CD4-positive, alpha-beta T cell treated with Interleukin-6 at 100 ng/mL for 8 hours (primary cell): ENCODE results near the gene SLC41A3.
"Not testable (repeated sequence)": the region's sequence is repeated elsewhere in the genome, so short reads cannot be mapped to it uniquely, and the experiment has no call there.

Source experiments
- DNase-seq: peaks from one replicate; pipeline ENCODE4 v3.0.0-alpha.2; 2020; ENCODE audit warnings: mixed read lengths, low spot score

SLC41A3 gene

DNA sequence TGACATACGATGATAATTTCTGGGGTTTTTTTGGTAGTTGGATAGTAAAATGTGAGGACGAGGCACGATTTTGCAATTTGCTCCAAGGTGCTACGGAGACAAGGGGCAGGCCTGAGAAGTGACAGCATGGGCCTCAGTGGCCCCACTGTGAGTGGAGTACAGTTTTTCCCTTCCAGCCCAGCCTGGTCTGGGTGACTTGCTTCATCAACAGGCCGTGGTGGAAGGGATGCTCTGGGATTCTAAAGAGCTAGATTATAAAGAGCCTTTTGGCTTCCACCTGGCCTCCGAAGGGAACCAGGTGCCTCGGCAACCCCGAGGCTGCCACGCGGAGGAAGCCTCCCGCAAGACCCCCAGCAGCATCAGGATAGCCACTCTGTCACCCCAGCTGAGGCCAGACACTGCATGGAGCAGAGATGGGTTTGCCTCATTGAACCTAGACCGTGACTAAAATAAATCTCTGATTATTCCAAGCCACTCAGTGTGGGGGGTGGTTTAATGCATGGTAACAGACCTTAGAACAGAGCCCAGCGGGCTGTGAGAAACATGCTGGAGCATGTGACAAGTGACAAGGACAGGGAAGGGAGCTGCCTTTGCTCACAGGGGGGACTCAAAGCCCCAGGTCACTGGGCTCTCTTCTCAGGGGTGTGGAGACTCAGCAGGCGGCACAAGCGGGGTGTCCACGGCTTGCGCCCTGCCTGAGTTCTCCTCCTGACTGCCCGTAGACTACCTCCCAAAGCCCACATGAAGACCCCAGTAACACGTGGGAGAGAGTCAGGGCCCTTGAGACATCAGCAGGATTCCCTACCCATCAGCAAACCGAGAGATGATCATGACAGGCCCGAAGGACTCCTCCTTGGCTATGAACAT, 22.6 kb upstream of the SLC41A3 start:
- DNase-seq, result no peak

- no peak for DNase-seq
Measured at GRCh38 chr3:126105691-126106187, 21.8 kb upstream of the SLC41A3 start.

DNA sequence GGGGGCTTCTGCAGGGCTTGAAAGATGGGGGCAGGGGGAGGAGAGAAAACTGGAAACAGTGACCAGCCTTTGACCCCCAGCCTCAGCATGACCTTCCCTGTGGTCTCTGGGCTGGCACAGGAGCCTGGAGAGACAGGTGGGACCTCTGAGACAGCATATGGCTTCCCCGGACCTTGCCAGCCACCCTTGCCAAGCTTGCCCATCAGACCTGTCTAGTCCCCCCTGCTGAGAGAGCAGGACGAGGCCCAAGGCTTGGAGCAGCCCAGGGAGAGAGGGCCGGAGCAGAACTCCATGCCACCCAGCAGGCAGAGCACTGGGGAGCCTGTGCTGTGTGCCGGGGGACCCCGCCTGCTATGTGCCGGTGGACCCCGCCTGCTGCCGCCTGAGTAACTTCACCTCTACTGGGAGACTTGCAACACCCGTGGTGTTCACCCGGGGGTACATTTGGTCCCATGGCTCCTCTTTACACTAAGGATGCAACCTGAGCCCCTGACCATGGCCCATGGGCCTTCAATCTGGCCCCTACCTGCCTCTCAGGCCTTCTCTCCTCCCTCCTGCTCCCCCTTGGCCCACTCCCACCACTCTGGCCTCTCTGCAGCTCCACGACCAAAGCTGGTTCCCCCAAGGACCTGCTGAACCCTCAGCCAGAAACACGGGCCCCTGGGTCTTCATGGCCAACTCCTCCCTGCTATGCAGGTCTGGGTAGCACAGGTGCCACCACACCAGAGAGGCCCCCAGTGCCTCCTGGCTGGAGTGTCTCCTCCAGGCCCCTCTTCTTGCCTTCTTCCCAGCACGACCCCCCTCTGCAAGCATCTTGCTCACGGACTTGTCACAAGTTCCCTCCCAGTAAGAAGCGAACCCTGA, 21.1 kb upstream of the SLC41A3 start:
- DNase-seq, result no peak

- no peak for DNase-seq
Measured at GRCh38 chr3:126104028-126104635, 20.2 kb upstream of the SLC41A3 start.

- DNase-seq, result no peak
Measured at GRCh38 chr3:126103121-126104027, 19.4 kb upstream of the SLC41A3 start.

DNA sequence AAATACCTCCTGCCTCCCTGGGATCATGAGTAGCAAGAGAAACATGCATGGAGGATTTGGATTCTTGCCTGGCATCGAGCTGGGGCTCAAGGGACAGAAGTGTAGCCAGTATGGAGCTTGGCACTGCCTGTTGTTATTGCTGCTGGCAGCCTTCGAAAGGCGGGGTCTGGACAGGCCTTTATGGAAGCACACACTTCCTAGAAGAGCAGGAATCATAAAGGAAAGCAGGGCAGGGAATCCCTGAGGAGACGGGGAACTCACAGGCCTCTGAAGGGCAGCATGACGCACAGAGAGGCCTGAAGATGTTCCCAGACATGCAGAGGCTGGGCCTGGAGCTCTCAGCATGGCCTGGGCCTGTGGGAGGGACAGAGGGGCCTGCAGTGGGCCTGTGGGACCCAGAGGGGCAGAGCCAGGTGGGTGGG, 18.6 kb upstream of the SLC41A3 start:
- no peak for DNase-seq

GRCh38 chr3:126102011-126102410, 18.1 kb upstream of the SLC41A3 start:
- no peak for DNase-seq

- DNase-seq, result no peak
Measured at GRCh38 chr3:126101521-126101982, 17.6 kb upstream of the SLC41A3 start.

DNA sequence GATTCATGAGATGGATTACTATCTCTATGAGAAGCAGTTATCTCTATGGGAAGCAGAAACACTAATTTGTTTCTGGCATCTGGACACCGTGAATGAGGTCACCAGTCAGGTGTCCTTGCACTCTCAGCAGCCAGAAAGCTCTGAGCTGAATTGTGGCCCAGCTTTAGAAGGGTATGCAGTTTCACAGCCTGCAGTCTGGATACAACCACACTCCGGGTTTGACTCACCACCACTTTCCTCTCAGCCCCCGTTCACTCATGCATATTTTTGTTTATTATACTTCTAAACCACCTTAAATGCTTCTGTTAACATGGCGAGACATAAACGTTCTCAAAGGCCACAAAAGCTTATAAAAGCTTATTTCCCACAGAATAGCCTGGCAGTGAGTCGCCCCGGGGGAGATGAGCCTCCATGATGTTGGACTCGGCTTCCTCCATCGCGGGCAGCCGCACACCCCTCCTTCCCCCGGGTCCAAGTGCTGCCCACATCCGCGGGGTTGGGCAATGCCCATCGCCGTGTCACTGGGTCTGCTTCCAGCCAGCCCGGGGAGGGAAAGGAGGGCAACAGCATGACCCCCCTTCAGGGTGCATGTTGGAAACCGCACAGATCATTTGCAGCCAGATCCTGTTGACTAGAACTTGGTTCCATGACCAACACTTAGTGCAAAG, 16.8 kb upstream of the SLC41A3 start:
- no peak for DNase-seq

DNA sequence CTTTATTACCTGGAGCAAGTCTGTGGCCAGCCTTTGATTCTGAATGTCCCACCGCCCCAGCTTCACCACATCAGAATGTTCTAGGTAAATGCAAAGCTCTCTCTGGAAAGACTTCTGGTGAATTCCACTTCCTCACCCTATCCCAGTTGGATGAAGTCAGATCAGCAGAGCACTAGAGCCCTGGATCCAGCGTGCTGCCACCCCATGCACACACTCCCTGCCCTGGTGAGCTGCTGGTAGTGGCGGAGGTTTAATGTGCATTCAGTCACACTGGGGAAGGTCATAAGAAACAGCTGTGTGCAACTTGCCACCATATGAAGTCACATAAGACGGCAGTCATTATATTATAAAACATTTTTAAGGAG, 16.3 kb upstream of the SLC41A3 start:
- no peak for DNase-seq

DNA sequence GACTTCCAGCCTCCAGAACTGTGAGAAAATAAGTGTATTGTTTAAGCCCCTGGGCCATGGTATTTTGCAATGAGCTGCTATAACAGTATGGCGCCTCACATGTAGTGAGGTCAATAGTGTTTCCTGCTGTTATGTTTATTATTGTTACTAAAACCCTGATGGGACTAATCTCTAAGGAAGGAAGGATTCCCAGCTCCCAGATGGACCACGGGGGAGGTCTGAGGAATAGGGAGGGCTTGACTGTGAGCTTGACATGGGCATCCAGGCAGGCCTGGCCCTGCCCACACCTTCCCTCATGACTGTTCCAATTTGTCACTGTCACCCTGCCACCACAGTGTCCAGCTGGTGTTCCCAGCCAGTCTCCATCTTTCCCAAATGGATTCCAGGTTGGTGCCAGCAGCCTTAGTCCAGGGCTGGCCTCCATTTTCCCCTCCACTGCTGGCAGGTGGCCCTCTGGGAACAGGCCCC, 14.5 kb upstream of the SLC41A3 start:
- no peak for DNase-seq

- no peak for DNase-seq
Measured at GRCh38 chr3:126097801-126098200, 13.9 kb upstream of the SLC41A3 start.

DNA sequence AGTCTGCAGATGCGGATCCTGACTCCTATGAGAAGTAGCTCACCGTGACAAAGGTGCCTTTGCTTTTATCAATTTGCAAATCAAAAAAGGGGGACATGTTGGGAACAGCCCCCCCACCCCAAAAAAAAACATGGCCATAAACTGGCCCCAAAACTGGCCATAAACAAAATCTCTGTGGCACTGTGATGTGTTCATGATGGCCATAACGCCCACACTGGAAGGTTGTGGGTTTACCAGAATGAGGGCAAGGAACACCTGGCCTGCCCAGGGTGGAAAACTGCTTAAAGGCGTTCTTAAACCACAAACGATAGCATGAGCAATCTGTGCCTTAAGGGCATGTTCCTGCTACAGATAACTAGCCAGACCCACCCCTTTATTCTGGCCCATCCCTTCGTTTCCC, 12.3 kb upstream of the SLC41A3 start:
- DNase-seq, result not testable (repeated sequence)

- DNase-seq, result not testable (repeated sequence)
Measured at GRCh38 chr3:126092128-126092527, 8.2 kb upstream of the SLC41A3 start.

- DNase-seq, result no peak
Measured at GRCh38 chr3:126087552-126088175, 3.7 kb upstream of the SLC41A3 start.

- DNase-seq, result no peak
Measured at GRCh38 chr3:126085841-126086240, 1.9 kb upstream of the SLC41A3 start.

DNA sequence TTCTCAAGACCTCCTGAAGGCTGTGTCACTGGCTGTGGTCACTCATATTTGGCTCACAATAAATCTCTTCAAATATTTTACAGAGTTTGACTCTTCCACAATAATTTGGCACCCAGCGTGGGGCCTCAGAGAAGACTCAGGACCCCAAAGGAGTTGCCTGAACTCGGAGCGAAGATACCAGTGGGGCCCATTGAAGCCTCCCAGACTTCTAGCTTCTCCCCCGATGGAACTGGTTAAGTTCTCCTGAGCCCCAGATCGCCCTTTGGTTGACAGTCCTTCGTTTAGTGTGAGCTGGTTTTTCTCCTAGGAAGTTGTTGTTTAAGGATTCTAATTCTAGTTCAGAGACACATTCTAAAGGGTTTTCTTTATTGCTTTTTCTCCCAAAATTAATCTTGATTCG, 1.4 kb upstream of the SLC41A3 start:
- no peak for DNase-seq

- no peak for DNase-seq
Measured at GRCh38 chr3:126084768-126085180, 850 bp upstream of the SLC41A3 start.

- peak; percentile 10 for DNase-seq
Measured at GRCh38 chr3:126083511-126083912, 412 bp downstream of the SLC41A3 start.

DNA sequence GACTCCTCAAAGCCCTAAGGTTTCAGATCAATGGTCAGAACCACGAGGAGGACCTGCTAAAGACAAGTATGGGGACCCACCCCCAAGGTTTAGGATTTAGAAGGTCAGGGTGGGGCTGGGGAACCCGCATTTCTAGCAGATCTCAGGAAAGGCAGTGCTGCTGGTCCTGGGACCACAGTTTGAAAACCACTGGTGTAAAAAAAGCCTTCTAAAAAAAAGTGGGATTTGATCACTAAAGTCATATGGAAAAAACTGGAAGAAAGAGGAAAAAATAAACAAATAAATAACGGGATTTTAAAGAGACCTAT, 832 bp downstream of the SLC41A3 start:
- DNase-seq, result no peak
